Astrocyte of the cerebellum (primary cell): ENCODE results near the gene HOXA11.

Source experiments
- DNase-seq: peaks from one replicate; pipeline ENCODE4 v3.0.0-alpha.2; 2011; ENCODE audit warnings: low read depth
- H3K4me3 ChIP-seq: 2 replicates; pipeline ENCODE4 v1.5.1; 2011; ENCODE audit warnings: mild to moderate bottlenecking, low read depth, low read length, moderate library complexity
- CTCF ChIP-seq: IDR thresholded peaks from 2 replicates; pipeline ENCODE4 v1.5.1; 2012; ENCODE audit warnings: low read length, low read depth, moderate library complexity, mild to moderate bottlenecking; ENCODE audit errors: missing control alignments
- in situ Hi-C: cut with HindIII; loops from 2 replicates; pipeline ENCODE4 v1.10.0; 2017; ENCODE audit warnings: low sequenced_read_pairs

The HOXA11 gene

GRCh38 chr7:27132978-27133377, 52.1 kb downstream of the HOXA11 start:
- no peak overlapping the region for H3K4me3 ChIP-seq
- in situ Hi-C loops, result no loop called here
- no peak for TF ChIP-seq CTCF
- no peak for DNase-seq

GRCh38 chr7:27132214-27132613, 52.8 kb downstream of the HOXA11 start:
- H3K4me3 ChIP-seq, result no peak overlapping the region
- in situ Hi-C loops, result no loop called here
- TF ChIP-seq CTCF, result no peak
- no peak for DNase-seq

- peak overlapping the region; percentile 42 for H3K4me3 ChIP-seq
- TF ChIP-seq CTCF, result no peak
- no peak for DNase-seq
- in situ Hi-C loops, result no loop called here
These were observed 53.6 kb downstream of the HOXA11 start for GRCh38 chr7:27131390-27131819.
